ENCODE results near the gene FBXW7. TPM values are rescaled to one million over a fixed set of nuclear protein-coding genes. Genes with fewer than 3 reads are reported as not detected.

The FBXW7 gene
- total RNA-seq, 1 experiment from 2014 or later, result 27.1 TPM

DNA sequence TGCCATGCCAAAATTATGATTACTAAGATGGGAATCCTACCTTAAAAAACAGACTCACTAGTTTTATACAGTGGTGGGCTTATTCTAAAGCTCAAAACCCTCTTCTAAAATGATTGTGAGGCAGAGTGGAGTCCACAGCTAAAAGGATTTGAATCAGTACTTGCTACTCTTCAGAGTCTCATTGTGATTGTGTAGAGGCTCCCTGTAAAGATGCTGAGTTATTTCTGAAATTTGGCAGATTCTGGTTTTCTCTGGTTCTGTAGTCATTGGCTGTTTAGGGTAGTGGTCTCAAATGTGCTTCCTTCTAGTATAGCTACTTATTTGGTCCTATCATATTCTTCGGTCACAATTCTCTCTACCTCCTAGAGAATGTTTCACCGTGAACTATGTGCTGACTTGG is 104.1 kb downstream of the FBXW7 start:
- WGBS (ENCODE audit: extremely low coverage, insufficient read length, low lambda C conversion rate), result no CpG with 5 or more reads among the region's 2 CpGs
- no peaks in the 10 kb centered on the region for H3K9me3 ChIP-seq (ENCODE audit: control insufficient read depth, low read depth, low read length)
- H4K91ac ChIP-seq (ENCODE audit: insufficient read length, low read depth, low read length), result no peak overlapping the region
- H2AFZ ChIP-seq (ENCODE audit: low read length), result no peak overlapping the region
- H3K79me1 ChIP-seq (ENCODE audit: insufficient read depth, low read depth, low read length, poor library complexity, severe bottlenecking), result no peaks in the 10 kb centered on the region
- no peak overlapping the region for H3K27ac ChIP-seq (ENCODE audit: insufficient read length, low read depth, low read length)
- peaks cover 0 to 2% (median 1%) of the 10 kb centered on the region in 3 experiments; a peak in 3 of 7 replicates for H3K36me3 Mint-ChIP-seq (ENCODE audit: insufficient read depth in 1 of 3, low read depth in 3 of 3)
- no peak overlapping the region for H3K56ac ChIP-seq (ENCODE audit: insufficient read length, low read depth, low read length)
- H3K4me1 ChIP-seq (ENCODE audit: insufficient read depth, low read length), result peaks cover 2% of the 10 kb centered on the region; the same call in 1 of the 2 replicates
- no peak overlapping the region for H3K23ac ChIP-seq (ENCODE audit: insufficient read length, low read depth, low read length)
- H2BK15ac ChIP-seq (ENCODE audit: low read depth, low read length), result no peak overlapping the region
- H3K23me2 ChIP-seq (ENCODE audit: insufficient read length, low read depth, low read length, poor library complexity, severe bottlenecking), result no peaks in the 10 kb centered on the region
- H3K79me2 ChIP-seq (ENCODE audit: insufficient read depth, low read length), result no peaks in the 10 kb centered on the region
- H3T11ph ChIP-seq (ENCODE audit: low read length), result no peak overlapping the region
- DNase-seq, result no peak
- no peak overlapping the region for H2BK20ac ChIP-seq (ENCODE audit: low read depth, low read length, poor library complexity, severe bottlenecking)
- TF ChIP-seq, protein P1, sequence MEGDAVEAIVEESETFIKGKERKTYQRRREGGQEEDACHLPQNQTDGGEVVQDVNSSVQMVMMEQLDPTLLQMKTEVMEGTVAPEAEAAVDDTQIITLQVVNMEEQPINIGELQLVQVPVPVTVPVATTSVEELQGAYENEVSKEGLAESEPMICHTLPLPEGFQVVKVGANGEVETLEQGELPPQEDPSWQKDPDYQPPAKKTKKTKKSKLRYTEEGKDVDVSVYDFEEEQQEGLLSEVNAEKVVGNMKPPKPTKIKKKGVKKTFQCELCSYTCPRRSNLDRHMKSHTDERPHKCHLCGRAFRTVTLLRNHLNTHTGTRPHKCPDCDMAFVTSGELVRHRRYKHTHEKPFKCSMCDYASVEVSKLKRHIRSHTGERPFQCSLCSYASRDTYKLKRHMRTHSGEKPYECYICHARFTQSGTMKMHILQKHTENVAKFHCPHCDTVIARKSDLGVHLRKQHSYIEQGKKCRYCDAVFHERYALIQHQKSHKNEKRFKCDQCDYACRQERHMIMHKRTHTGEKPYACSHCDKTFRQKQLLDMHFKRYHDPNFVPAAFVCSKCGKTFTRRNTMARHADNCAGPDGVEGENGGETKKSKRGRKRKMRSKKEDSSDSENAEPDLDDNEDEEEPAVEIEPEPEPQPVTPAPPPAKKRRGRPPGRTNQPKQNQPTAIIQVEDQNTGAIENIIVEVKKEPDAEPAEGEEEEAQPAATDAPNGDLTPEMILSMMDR (conservative IDR thresholded peaks at IDR 0.05), result no peak
- no peak overlapping the region; a peak in 1 of 7 replicates for H3K27ac Mint-ChIP-seq
- H4K8ac ChIP-seq (replicated peaks; ENCODE audit: insufficient read length, low read depth, low read length), result no peak overlapping the region
- no peak overlapping the region for H3K14ac ChIP-seq (ENCODE audit: insufficient read depth, low read length)
- H2AK5ac ChIP-seq (ENCODE audit: insufficient read length, low read length), result no peak overlapping the region
- no peaks in the 10 kb centered on the region for H4K20me1 ChIP-seq (ENCODE audit: control insufficient read depth, insufficient read depth, insufficient read length)
- H3K18ac ChIP-seq (ENCODE audit: insufficient read length, low read depth, low read length), result no peak overlapping the region
- no peak overlapping the region for H4K5ac ChIP-seq (ENCODE audit: insufficient read length, low read depth, low read length)
- peaks cover 18 to 26% of the 10 kb centered on the region in 2 experiments for H3K4me1 Mint-ChIP-seq
- H2BK120ac ChIP-seq (ENCODE audit: low read depth, low read length, poor library complexity, severe bottlenecking), result no peak overlapping the region
- no peaks in the 10 kb centered on the region for H3K27me3 Mint-ChIP-seq (ENCODE audit: low read depth)
- H3K4me3 Mint-ChIP-seq, result no peak overlapping the region
- peaks cover 0 to 2% of the 10 kb centered on the region in 2 experiments; a peak in 2 of 5 replicates for H3K9me3 Mint-ChIP-seq
- no peak overlapping the region for H2BK12ac ChIP-seq (ENCODE audit: insufficient read length, low read depth, low read length)
- no peaks in the 10 kb centered on the region for H3K27me3 ChIP-seq (ENCODE audit: insufficient read depth, low read length)
- no peak overlapping the region for H3K4me2 ChIP-seq (ENCODE audit: insufficient read depth, insufficient read length, low read length)
- H3K4ac ChIP-seq (ENCODE audit: low read depth, low read length), result no peak overlapping the region
- H2BK5ac ChIP-seq (ENCODE audit: insufficient read length, low read length), result no peak overlapping the region
- H3K9ac ChIP-seq (ENCODE audit: extremely low read depth, insufficient read length, low read length), result no peak overlapping the region
